ENCODE data around the gene CNTNAP2.

DNA sequence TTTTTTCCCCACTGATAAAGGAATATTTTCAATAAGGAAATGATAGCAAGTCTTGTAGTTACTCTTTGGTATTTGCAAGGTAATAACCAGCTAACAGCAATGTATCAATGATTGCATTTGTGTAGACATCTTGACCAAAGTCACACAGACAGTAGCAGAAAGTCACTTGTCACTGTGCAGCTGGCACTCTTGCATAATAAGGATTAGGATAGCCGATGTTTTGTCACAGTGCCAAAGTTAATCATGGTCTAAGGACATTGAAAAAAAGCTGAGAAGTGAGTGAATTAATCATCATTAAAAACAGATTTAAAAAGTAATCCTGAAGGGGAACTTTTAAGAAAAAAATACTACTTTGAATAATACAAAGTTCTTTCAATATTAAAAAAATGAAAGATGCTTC, 1639.7 kb downstream of the CNTNAP2 start:
- TF ChIP-seq, protein P1, sequence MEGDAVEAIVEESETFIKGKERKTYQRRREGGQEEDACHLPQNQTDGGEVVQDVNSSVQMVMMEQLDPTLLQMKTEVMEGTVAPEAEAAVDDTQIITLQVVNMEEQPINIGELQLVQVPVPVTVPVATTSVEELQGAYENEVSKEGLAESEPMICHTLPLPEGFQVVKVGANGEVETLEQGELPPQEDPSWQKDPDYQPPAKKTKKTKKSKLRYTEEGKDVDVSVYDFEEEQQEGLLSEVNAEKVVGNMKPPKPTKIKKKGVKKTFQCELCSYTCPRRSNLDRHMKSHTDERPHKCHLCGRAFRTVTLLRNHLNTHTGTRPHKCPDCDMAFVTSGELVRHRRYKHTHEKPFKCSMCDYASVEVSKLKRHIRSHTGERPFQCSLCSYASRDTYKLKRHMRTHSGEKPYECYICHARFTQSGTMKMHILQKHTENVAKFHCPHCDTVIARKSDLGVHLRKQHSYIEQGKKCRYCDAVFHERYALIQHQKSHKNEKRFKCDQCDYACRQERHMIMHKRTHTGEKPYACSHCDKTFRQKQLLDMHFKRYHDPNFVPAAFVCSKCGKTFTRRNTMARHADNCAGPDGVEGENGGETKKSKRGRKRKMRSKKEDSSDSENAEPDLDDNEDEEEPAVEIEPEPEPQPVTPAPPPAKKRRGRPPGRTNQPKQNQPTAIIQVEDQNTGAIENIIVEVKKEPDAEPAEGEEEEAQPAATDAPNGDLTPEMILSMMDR (tag by site-specific recombination; IDR thresholded peaks at IDR 0.05): no peak
- TF ChIP-seq SETDB1 (IDR thresholded peaks at IDR 0.05; ENCODE audit: insufficient read length, low read length) (no peak), ZNF311 (tag by site-specific recombination; IDR thresholded peaks at IDR 0.05; ENCODE audit: borderline replicate concordance) (no peak), ZNF548 (tag by site-specific recombination; IDR thresholded peaks at IDR 0.05) (no peak), TCF7L2 (IDR thresholded peaks at IDR 0.05; ENCODE audit: borderline replicate concordance, low read depth, low read length) (no peak), ZNF530 (tag by site-specific recombination; IDR thresholded peaks at IDR 0.05; ENCODE audit: low read depth) (no peak), ZNF791 (tag by site-specific recombination; IDR thresholded peaks at IDR 0.05) (no peak)
- TF ChIP-seq, protein P2, sequence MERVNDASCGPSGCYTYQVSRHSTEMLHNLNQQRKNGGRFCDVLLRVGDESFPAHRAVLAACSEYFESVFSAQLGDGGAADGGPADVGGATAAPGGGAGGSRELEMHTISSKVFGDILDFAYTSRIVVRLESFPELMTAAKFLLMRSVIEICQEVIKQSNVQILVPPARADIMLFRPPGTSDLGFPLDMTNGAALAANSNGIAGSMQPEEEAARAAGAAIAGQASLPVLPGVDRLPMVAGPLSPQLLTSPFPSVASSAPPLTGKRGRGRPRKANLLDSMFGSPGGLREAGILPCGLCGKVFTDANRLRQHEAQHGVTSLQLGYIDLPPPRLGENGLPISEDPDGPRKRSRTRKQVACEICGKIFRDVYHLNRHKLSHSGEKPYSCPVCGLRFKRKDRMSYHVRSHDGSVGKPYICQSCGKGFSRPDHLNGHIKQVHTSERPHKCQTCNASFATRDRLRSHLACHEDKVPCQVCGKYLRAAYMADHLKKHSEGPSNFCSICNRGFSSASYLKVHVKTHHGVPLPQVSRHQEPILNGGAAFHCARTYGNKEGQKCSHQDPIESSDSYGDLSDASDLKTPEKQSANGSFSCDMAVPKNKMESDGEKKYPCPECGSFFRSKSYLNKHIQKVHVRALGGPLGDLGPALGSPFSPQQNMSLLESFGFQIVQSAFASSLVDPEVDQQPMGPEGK (tag by site-specific recombination; IDR thresholded peaks at IDR 0.05): no peak
- TF ChIP-seq, protein P3, sequence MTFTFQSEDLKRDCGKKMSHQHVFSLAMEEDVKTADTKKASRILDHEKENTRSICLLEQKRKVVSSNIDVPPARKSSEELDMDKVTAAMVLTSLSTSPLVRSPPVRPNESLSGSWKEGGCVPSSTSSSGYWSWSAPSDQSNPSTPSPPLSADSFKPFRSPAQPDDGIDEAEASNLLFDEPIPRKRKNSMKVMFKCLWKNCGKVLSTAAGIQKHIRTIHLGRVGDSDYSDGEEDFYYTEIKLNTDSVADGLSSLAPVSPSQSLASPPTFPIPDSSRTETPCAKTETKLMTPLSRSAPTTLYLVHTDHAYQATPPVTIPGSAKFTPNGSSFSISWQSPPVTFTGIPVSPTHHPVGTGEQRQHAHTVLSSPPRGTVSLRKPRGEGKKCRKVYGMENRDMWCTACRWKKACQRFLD (tag by site-specific recombination; IDR thresholded peaks at IDR 0.05): no peak
